ENCODE measurements around the gene TAOK3. TPM values are rescaled to one million over a fixed set of nuclear protein-coding genes. Genes with fewer than 3 reads are reported as not detected.

TAOK3 gene
- total RNA-seq, 1 donor = 27.8 TPM

- H3K4me3 ChIP-seq (ENCODE audit: low read depth, low read length) = no peak overlapping the region
- no peak for DNase-seq (ENCODE audit: low read depth)
- TF ChIP-seq CTCF (IDR thresholded peaks at IDR 0.05; ENCODE audit: insufficient read depth, low read length) = no peak
Observed at GRCh38 chr12:118119449-118119879, 253.2 kb downstream of the TAOK3 start.

GRCh38 chr12:118109088-118109487 is 263.6 kb downstream of the TAOK3 start:
- no peak for TF ChIP-seq CTCF (IDR thresholded peaks at IDR 0.05; ENCODE audit: insufficient read depth, low read length)
- H3K4me3 ChIP-seq (ENCODE audit: low read depth, low read length) = no peak overlapping the region
- DNase-seq (ENCODE audit: low read depth) = no peak

- no peak for DNase-seq (ENCODE audit: low read depth)
- H3K4me3 ChIP-seq (ENCODE audit: low read depth, low read length) = no peak overlapping the region
- TF ChIP-seq CTCF (IDR thresholded peaks at IDR 0.05; ENCODE audit: insufficient read depth, low read length) = no peak
Observed at GRCh38 chr12:118107694-118108093, 265.0 kb downstream of the TAOK3 start.

- DNase-seq (ENCODE audit: low read depth) = no peak
- TF ChIP-seq CTCF (IDR thresholded peaks at IDR 0.05; ENCODE audit: insufficient read depth, low read length) = no peak
- no peak overlapping the region for H3K4me3 ChIP-seq (ENCODE audit: low read depth, low read length)
Observed at GRCh38 chr12:118107011-118107410, 265.7 kb downstream of the TAOK3 start.

GRCh38 chr12:118103601-118104382 is 268.9 kb downstream of the TAOK3 start, which contains the start of gene VSIG10:
VSIG10 (minus strand) TSS chr12:118104011; CDS start chr12:118103671, 340 bp downstream.
- peak; percentile 50 for DNase-seq (ENCODE audit: low read depth)
- no peak for TF ChIP-seq CTCF (IDR thresholded peaks at IDR 0.05; ENCODE audit: insufficient read depth, low read length)
- peak within 1 kb of the TSS; percentile 76 for H3K4me3 ChIP-seq (ENCODE audit: low read depth, low read length)

GRCh38 chr12:118103201-118103600 is 269.5 kb downstream of the TAOK3 start:
- no peak for TF ChIP-seq CTCF (IDR thresholded peaks at IDR 0.05; ENCODE audit: insufficient read depth, low read length)
- H3K4me3 ChIP-seq (ENCODE audit: low read depth, low read length) = peak overlapping the region; percentile 76
- DNase-seq (ENCODE audit: low read depth) = peak; percentile 13

All from fibroblast of the aortic adventitia (primary cell).